NCI-H774 (cell line): Measurements from ENCODE around the gene TGM1.
A peak's percentile ranks its signal among the peaks of the same experiment; 100 is the strongest.
"Not testable (repeated sequence)": the region's sequence is repeated elsewhere in the genome, so short reads cannot be mapped to it uniquely, and the experiment has no call there.

Experiments
- DNase-seq: peaks from one replicate; lab custom pipeline; 2025; lab: John Stamatoyannopoulos, UW

The TGM1 gene

DNA sequence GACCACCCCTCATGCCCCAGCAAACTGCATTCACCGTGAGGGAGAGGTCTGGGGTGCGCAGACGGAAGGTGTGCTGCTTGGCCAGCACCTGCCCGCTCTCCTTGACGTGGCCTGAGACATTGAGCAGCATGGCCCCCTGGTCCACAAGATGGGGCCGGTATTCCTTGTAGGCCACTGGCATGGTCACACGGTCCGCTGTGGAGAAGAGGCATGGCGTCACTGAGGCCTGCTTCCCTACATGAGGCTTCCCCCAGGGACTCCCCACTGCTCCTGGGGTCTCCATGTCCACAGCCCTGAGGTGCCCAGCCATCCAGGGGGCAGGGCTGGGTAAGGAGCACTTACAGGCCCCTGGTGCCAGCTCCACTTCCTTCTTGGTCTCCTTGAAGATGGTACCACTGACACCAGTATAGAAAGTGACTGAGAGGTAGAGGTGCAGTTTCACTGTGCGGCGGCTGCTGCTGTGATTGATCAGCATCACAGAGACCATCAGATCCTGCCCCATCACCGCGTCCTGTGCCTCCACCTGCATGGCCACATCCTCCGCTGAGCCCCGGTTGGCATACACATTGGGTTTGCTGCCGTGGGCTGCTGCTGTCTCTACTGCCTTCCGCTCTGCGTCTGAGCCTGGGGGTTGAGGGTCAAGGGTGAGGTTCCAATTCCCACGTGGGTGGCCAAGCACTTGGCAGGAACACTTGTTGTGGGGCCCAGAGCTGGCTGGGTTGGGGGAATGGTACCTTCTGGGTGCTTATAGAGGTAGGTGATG, 8.2 kb downstream of the TGM1 start:
- no peak for DNase-seq

- no peak for DNase-seq
Observed at GRCh38 chr14:24253936-24254335, 9.0 kb downstream of the TGM1 start.

GRCh38 chr14:24252289-24253124, 10.5 kb downstream of the TGM1 start:
- DNase-seq, result no peak

- no peak for DNase-seq
Observed at GRCh38 chr14:24251880-24252288, 11.1 kb downstream of the TGM1 start.

DNA sequence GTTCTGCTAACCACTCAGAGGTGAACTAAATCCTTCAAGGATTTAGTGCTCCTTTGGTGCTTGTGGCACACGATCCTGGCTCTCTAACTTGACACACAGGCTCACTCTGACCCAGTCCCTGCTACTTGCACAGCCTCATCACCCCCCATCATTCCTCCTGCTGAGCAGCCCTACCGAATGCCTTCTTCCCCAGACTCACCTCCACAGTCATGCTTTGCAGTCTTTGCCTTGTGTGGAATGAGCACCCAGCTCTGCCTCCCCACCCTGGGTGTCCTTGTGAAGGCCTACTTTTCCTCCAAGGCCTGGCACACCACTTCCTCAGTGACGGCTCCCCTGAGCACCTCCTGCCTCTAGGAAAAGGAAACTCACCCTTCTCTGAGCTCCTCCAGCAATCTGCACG, 12.6 kb downstream of the TGM1 start:
- DNase-seq, result no peak

GRCh38 chr14:24249230-24250021, 13.6 kb downstream of the TGM1 start:
- no peak for DNase-seq

DNA sequence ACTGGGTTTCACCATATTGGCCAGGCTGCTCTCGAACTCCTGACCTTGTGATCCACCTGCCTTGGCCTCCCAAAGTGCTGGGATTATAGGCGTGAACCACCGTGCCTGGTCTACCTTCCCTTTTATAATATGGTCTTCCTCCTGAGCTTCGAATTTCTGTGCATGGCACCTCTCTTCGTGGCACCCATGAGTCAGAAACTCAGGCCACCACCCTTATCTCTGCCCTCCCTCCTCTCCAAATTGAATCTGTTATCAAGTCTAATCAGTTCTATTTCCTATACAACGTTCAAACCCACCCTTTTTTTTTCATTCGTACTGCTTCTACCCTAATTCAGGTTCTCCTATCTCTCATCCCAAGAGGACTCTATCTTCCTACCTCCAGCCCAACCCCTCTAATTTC, 15.6 kb downstream of the TGM1 start:
- DNase-seq, result no peak

GRCh38 chr14:24246765-24247212, 16.2 kb downstream of the TGM1 start:
- no peak for DNase-seq

- DNase-seq, result not testable (repeated sequence)
Observed at GRCh38 chr14:24245350-24245749, 17.6 kb downstream of the TGM1 start.

GRCh38 chr14:24243336-24243836, 19.6 kb downstream of the TGM1 start:
- peak; percentile 7 for DNase-seq

DNA sequence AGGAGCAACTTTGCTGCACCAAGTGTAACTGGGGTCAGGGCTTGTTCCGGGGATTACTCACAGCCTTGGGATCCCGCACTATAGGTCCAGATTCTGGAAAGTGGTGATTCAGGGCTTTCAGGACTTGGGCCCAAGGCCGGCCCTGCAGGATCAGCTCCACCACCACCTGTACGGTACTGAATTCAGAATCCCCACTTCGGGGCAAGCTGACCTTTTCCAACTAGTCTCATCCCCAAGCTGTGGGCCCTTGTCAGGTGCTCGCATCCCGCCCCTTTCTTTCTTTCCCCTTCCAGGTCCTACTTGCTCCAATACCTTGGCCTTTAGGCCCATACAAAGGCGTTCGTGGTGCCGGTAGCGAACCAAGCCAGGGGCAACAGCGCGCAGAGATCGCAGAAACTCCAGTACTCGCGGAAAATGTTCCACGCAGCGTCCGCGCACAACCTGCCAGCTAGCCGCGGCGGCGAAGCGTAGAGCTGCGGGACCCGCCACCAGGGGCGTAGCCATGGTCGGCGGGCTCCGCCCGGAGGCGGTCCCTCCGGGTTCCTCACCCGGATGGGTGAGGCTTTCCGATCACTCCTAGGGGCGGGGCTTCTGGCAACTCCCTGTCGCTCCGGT, 21.0 kb downstream of the TGM1 start:
- DNase-seq, result peak; percentile 92

GRCh38 chr14:24240110-24240918, 22.7 kb downstream of the TGM1 start:
- DNase-seq, result no peak

DNA sequence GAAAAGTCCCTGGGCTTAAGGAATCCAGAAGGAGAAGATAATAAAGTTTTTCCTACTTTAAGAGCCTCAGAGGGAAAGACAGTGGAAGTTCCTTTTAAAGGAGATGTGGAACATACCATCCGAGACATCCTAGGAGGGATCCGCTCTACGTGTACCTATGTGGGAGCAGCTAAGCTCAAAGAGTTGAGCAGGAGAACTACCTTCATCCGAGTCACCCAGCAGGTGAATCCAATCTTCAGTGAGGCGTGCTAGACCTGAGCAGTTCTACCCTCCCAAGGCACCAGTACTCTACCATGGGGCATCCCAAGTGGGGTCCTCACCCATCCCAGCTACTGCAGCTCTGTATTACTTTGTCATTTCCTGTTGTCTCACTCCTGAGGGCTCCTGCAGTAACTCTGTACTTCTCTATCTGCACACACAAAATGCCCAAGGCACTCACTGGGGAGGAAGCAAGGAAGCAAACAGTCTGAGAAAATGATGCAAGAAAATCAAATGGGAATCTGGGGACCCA, 24.4 kb downstream of the TGM1 start:
- no peak for DNase-seq

GRCh38 chr14:24238123-24238522, 24.9 kb downstream of the TGM1 start:
- DNase-seq, result no peak

GRCh38 chr14:24237463-24237955, 25.5 kb downstream of the TGM1 start:
- no peak for DNase-seq

- no peak for DNase-seq
Observed at GRCh38 chr14:24236689-24237462, 26.1 kb downstream of the TGM1 start.

GRCh38 chr14:24235804-24236688, 26.9 kb downstream of the TGM1 start:
- no peak for DNase-seq
